ACHN (cell line): ENCODE data around the gene FAM50A.

ENCODE experiments used
- DNase-seq: peaks from one replicate; pipeline ENCODE4 v3.0.0-alpha.2; 2015
- in situ Hi-C: cut with HindIII; loops from 2 replicates; pipeline ENCODE4 v1.10.0; 2017; ENCODE audit warnings: low sequenced_read_pairs, low pct_ligation_motif_present, low pct_unique_long_range_greater_than_20kb

Gene FAM50A

DNA sequence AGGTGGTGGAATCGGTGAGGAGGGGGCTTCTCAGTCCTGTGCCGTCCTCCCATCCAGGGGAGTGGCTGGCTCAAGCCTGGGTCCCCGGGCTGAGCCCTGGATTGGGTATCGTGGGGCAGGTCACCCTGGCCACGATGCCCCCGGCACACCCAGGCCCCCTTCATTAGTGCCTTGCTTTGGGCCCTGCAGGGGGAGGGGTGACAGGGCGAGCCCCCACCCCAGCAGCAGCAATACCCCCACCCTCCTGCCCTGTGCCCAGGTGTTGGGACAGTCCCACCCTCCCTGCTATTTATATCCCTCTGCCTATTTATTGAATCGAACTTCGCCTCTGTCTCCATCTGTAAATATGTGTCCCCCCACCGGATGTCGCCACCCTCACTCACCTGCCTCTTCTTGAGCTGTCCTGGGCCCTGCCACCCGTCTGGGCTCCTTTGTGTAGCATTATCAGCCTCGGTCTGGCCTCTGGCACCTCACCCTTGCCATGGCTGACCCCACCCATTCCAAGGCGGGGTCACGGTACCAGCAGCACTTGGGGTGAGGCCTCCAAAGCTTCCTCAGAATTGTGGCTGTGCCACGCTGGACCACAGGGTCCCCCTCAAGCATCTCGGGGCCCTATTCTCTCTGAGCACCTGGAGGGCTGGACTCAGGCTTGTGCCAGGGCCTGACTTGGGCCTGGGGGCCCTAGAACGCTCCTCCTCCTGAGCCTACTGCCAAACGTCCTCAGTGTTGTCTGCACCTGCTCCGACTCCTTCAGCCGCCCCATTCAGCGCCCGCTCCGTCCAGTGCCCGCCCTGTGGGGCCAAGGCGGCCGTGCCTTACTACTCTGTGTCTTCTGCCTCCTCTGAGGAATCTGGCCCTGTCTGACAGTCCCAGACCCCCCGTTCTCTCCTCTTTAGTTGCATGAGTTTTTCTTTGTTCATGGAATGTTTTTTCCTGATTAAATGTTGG, 29.0 kb downstream of the FAM50A start:
- DNase-seq, result no peak
- in situ Hi-C loops, result no loop called here

DNA sequence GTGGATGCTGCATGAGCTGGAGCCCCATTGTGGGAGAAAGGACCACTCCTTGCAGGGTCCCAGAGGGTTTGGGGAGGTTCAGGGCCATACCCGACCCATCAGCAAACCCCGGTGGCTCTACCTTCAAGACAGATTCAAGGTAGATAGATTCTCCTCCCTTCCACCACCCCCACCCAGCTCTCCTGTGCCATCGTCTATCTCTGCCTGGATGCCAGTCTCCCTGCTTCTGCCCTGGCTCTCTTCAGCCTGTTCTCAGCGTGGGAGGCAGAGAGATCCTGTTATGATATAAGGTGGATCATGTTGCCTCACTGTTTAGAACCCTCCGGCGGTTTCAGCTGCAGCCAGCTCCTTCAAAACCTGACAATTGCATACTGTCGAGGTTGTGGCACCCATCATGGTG, 29.7 kb downstream of the FAM50A start:
- in situ Hi-C loops, result no loop called here
- no peak for DNase-seq

DNA sequence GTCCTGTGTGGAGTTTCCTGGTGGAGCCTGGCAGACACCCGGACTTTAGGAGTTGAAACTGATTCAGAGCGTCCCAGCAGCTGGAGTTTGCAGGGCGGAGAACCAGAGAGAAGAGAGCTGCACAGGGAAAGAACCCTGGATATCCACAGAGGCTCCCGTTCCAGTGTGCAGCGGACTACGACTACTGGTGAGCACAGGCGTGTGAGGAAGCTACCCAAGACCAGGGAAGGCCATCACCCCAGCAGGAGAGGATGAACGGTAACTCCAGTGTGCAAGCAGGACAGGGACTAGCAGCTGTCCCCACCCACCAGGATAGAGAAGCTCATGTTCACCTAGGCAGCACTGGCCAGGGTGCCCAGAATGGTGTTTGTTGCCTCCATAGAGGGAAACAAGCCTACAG, 32.9 kb downstream of the FAM50A start:
- in situ Hi-C loops, result no loop called here
- no peak for DNase-seq

DNA sequence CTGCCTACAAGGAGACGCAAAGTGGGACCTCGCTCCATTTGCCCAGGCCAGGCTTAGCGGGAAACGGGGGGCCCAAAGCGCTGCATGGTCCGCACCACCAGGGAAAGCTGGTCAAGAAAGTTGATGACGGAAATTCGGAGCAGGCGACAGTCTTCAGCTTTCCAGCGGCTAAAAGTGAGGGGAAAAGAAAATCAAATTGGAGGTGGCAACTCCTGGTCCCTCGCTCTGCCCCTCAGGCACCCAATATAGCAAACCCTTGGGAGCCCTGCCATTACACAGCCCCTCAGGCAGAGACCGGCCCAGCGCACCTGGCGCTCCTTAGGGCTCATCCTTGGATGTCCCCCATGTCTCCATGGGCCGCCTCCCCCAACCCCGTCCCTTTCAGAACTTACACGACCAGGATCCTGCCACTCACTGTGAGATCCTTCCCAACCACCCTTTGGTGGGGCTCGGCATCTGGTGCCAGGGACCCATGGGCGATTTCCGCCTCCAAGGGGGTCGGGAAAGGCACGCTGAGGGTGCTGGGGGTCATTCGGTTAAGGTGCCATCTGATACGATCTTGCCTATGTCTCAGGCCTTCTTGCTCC, 34.0 kb downstream of the FAM50A start:
- in situ Hi-C loops, result no loop called here
- no peak for DNase-seq

DNA sequence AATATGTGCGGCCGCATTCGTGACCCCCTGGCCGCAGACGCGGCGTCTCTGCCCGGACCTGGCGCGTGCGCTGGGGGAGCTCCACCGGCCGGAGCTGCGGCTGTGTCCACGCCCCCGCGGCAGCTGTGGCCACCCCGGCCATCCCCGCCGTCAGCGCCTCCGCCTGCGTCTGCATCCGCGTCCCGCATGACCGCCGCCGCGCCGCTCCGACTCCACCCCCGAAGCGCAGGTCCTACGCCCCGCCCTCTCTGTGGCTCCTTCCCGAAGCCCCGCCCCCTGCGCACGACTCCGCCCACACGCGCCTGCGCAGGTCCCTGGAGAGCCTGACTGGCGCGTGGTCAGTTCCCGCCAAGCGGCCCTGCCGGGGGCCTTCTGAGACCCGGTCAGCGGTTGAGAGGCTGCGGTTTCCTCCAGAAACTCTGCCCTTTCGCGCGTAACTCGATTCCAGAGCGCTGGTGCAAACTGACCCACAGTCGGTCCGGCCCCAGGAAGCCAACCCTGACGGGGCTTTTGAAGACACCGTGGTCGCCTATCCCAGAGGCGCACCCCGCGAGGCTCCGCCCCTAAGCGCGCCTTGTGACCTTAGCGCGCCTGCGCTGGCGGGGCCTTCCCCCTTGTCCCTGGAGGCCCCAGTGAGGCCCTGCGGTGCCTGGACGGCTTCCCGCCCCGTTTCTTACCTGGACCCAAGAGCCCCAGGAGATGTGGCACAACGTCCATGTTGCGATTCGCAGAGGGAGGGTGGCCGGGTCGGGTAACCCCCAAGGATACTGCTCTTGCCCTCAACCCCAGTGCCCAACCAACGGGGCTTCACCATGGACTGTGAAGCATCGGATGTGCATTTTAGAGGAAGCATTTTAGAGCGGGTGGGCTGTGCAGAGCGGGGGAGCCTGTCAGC, 35.0 kb downstream of the FAM50A start, which contains the start of gene LAGE3:
Gene LAGE3, minus strand, starts transcription at position 554 of the 895 bp plus-strand sequence. Its CDS starts 366 bp downstream, at position 188.
- peak; percentile 77 for DNase-seq
- in situ Hi-C loops, result no loop called here

DNA sequence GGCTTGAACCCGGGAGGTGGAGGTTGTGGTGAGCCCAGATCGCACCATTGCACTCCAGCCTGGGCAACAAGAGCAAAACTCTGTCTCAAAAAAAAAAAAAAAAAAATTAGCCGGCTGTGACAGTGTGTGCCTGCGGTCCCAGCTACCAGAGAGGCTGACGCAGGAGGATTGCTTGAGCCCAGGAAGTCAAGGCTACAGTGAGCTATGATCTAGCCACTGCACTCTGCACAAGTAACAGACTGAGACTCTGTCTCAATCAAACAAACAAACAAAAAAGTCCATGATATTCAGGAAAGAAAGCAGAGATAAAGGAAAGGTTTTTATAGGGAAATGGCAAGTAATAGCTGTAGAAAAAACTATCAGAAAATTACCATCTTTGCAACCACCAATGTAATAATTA, 37.3 kb downstream of the FAM50A start:
- in situ Hi-C loops, result no loop called here
- DNase-seq, result no peak

DNA sequence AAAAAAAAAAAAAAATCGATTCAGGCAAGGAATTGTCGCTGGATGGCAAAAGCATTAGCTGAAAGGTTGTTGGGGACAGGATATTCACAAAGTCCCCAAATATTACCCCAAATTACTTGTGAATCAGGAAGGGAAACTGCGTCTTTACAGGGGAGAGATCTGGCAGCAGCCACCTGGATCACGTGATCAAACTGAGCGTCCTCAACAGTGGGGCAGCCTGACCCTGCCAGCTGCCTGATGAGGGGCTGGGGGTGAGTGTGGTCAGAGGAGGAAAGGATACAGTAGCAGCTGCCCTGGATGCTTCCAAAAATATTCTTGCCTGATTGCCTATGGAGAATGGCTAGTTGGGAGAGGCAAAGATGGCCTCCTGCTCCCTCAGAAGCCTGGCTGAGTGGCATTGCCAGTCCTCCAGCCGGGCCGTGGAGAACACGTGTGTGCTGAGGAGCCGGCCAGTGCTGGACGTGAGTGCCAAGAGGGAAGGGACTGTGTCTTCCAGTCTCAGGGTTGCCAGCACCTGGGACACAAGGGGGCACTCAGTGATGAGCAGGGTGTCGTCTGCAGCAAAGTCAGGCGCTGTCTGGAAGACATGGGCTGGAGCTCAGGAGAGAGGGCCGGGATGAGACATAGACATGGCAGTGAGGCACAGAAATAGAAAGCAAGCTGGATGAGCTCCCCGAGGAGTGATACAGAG, 38.1 kb downstream of the FAM50A start:
- DNase-seq, result no peak
- in situ Hi-C loops, result no loop called here

DNA sequence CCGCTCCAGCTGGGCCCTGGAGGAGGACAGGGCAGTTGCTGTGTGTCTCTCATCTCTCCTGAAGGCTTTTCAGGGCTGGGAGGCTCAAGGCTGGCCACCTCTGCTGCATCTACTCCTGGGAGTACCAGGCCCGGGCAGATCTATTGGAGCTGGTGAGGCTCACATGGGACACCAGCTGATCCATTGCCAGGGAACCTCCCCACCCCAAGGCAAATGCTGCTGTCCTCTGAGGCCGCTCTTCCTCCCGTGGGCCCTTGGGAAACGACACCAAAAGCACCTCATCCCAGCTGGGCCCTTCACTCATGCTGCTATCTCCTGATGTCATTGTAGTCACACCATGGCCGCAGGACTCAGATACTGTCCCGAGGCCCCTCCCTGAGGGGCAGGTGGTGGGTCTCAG, 38.8 kb downstream of the FAM50A start:
- DNase-seq, result no peak
- in situ Hi-C loops, result no loop called here

DNA sequence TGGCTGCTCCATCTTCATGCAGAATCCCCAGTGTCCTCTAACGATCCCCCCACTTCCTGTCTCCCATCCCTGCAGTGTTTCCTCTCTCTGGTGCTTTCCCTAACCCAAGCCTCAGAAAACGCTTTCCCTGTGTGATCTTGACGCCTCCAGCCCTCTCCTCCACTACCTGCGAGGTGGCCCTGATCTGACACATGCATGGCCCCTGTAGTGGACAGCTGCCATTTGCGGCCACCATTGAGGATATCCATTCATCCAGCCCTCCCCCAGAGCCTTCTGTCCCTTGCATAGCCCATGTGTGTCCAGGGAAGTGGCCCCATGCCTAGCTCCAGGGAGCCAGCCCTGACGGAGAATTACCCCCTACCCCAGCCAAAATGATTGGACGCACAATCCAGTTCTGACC, 39.4 kb downstream of the FAM50A start:
- DNase-seq, result no peak
- in situ Hi-C loops, result no loop called here

DNA sequence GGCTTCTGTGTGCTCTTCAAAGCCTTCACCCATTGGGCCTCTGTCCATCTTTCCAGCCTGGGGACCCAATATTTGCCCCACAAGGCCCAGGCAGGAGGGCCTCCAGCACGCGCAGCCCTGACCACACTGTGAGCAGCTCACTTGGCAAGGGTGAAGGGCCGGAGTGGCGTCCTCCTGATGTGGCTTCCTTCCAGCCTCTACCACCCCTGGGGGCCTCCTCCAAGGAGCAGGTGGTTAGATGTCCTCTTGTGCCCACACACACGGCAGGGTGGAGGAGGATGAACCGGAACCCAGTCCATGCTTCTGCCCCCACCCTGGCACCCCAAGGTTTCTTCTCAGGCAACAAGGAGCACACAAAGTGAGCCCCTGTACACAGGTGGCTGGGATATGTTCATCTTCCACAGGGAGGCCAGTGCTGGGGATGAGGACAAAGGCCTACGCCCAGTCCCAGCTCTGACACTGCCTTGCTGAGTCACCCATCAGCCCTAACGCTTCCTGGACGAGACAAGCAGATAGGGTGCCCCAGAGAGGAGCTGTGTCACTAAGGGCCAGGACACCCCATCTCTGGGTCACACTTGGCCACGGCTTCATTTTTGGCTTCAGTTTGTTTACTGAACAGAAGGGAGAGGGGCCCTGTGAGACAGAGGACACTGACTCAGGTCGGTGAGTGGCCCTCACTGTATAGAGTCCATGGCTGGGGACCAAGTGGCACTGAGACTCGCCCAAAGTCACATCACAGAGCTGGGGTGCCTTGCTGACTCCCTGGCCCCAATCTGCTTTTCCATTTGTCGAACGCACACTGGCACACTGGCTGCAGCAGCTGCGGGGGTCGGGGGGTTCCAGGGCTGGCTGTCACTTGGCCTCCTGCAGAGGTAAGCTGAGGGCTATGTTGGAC, 40.6 kb downstream of the FAM50A start:
- in situ Hi-C loops, result no loop called here
- DNase-seq, result no peak

DNA sequence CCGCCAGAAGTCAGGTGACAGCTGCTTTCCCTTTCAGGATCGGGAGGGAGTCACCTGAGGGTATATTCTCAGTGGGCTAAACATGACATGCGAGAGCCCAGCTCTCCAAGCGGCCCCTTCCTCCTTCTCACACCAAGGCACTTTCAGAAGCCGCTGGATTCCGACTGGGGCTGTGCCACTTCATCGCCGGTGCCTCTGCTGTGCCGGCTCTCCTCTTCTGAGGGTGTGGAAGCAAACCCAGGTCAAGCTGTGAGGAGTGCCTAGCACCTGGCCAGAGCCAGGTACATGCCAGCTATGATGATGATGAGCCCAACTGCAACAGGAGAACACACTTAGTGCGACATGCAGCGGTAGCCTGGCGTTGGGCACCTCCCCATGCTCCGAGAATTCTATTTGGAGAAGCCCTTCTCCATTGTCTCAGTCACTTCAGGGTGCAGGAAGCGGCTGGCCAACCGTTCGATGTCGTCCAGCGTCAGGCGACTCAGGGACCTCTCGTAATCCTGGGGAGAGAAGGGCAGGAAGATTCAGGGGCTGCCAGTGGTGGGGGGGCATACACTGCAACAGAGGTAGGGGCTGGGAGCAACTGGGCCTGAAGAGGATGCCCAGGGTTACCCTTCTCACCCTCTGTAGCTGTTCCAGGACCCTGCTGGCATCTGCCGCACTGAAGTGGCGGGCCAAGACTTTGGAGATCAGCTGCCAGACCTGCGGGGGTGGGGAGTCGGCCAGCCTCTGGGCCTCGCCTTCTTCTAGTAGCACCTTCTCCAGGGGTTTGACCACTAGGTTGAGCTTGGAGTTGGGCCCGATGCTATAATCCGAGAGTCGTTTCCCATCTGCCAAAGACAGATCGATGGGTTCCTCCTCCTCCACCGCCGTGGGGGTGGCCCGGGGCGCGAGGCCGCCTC, 41.5 kb downstream of the FAM50A start:
- DNase-seq, result no peak
- in situ Hi-C loops, result no loop called here

DNA sequence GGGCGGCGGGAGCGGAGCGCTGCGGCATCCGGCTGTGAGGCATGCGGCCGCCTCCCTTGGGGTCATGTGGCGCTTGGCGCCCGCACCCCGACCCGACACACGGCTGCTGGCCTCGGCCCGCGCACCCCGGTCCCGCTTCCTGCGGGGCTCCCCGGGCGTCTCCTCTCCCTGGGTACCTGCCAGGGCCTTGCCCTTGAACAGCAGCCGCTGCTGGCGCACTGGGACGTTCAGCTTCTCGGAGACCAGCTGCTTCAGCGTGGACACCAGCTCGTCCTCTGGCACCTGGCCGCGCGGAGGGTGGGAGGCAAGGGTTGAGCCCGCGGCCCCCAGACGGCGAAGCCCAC, 42.1 kb downstream of the FAM50A start:
- peak; percentile 1 for DNase-seq
- in situ Hi-C loops, result no loop called here

DNA sequence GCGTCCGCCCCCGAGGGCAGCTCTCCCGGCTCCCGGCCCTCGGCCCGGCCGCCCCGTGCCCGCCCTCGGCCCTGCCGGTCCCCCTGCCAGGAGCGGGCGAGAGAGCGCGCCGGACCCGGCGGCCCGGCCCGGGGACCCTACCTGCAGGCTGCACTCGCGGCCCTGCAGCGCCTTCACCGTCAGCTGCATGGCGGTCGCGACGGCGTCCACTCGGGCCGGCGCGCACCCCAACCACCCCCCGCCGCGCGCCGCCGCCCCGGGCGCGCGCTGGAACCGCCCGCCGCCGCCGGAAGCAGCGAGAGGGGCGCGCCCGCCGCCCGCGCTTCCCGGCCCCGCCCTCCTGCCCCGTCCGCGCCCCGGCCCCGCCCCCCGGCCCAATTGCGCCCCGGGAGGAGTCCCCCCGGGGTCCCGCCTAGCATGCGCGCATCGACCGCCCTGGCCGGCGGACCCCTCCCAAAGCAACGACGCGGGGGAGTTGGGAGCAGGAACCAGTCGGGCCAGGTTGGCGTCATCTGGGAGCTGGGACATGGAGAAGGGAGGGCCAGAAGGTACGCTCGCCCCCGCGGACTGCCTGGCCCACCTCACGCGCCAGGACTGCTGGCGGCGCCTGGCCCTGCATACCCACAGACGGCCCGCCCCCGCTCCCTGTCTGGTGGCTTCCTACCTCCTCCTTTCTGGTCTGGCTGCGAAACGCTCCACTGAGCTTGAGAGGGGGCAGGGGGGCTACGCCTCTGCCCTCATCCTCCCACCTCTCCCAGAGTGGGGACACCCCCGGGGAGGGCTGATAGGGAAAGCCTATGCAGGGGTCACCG, 42.7 kb downstream of the FAM50A start, which contains the start of gene UBL4A:
Gene UBL4A, minus strand, starts transcription at position 220 of the 812 bp plus-strand sequence. Its CDS starts 31 bp downstream, at position 189.
- peak; percentile 35 for DNase-seq
- in situ Hi-C loops, result no loop called here

DNA sequence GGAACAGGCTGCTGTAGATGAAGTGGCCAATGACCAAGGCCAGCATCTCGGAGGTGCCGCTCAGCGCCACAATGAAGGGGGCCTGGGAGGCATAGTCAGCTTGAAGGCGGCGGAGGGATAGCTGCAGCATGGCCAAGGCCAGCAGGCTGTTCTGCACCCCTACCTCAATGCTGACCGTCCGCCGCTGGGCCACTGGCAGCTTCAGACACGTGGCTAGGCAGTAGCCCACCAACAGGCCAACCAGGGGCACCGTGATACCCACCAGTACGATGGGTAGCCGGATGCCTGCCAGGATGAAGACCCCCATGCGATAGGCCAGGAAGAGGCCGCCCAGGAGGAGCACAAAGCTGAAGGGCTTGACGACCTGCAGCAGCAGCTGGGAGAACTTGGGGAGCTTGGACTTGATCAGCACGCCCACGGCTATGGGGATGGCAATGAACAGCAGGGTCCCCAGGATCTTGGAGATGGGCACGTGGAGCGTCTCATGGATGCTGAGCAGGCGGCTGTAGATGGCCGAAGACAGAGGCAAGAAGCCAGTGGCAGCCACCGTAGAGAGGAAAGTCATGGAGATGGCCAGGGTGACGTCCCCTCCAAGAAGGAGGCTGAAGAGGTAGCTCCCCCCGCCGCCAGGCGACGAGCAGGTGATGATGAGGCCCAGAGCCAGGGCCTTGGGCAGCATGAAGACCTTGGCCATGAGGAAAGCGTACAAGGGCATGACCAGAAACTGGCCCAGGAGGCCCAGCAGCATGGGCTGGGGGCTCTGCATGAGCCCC, 43.8 kb downstream of the FAM50A start:
- DNase-seq, result no peak
- in situ Hi-C loops, result no loop called here

DNA sequence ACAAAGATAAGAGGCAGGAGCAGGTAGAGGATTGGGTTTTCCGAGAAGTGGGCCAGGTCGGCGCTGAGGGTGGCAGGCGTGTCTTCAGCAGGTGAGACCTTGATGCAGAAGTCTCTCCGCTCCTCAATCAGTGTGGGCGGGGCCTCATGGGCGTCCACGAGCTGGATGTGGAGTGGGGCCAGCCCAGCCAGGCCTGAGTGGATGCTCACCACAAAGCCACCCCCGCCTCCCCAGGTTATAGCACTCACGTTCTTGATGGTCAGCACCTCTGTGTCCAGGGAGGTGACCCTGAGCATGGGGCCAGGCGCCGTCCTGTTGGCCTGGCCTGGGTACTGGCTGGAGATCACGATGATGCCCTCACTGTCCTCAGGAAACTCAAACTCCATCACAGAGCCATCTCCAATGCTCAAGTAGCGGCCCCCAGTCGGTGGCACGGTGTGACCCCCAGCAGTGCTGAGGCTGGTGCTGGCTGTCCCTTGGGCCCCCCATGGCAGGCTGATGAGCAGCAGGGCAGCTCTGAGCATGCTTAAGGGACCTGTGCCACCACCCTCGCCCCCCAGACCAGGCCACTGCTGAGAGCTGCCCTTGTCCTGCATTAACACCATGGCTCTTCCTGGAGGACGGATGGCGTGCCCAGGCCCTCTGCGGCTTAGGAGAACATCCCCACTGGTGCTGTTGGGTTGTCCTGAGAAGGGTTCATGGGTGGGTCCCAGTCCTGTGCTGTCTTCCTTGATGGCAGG, 44.6 kb downstream of the FAM50A start:
- DNase-seq, result no peak
- in situ Hi-C loops, result no loop called here
